Raji (cell line): ENCODE data around the gene LAMA5.
A peak's percentile ranks its signal among the peaks of the same experiment; 100 is the strongest.

Experiments
- POLR2A ChIP-seq: IDR thresholded peaks from 2 replicates; pipeline ENCODE4 v1.6.1; 2011; ENCODE audit warnings: low read depth, low read length, control low read depth; ENCODE audit not compliant: insufficient read depth

The LAMA5 gene

DNA sequence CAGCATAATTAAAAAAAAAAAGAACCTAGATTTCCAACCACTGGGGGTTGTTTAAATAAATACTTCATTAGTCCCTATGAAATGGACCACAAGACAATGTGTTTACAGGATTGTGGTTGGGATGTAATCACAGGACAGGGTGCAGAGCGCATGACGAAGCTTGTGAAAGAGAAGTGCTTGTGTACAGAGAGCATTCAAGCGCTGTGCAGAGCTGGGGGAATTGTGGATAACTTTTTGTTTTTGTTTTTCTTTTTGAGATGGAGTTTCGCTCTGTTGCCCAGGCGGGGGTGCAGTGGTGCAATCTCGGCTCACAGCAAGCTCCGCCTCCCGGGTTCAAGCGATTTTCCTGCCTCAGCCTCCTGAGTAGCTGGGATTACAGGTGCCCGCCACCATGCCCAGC is 22.3 kb downstream of the LAMA5 start:
- TF ChIP-seq POLR2A, result no peak

DNA sequence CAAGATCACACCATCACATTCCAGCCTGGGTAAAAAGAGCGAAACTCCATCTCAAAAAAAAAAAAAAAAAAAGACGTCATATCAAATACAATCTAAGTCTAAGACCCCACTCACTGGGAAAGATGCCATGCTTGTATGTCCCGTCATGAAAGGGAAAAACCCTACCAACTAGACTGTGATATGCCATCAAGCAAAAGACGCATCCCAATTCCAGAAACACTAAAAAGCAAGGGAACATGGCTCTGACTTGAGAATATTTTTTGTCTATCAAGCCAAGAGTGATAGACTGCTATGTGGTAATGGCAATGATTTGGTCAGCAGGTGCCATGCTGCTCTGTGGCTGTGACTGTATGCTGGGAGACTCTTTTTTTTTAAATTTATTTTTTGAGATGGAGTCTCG is 23.0 kb downstream of the LAMA5 start:
- no peak for TF ChIP-seq POLR2A

DNA sequence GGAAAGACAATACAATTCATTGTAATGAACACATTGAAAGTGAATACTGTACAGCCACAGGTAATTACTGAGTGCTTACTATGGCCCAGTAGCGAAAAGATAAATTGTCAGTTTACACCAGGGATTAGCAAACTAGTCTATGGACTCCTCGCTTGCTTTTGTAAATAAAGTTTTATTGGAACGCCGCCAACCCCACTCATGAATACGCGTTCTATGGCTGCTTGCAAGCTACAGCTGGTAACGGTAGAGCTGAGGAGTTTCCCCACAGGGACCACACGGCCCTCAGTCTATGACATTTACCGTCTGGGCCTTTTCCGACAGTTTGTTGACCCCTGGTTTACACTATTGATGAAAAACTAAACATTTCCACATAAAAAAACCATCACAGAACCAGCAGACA is 24.2 kb downstream of the LAMA5 start:
- TF ChIP-seq POLR2A, result no peak

DNA sequence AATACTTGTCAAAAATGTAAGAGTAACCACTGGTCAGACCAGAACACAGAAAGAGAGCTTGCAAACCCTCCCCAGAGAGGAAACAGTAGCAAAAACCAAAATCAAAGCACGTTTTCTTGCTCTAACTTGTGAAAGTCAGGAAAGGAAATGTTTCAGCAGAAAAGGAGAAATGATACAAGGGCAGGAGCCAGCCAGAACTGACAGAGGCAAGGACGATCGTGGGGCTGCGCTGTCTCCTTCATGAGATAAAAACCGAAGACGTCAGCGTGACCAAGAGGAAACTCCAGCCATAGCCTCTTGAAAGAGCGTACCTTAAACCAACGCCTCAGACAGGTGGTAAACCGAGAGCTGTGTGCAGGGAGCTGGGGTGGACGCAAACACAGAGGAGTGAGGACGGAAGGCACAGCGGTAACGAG is 27.5 kb downstream of the LAMA5 start:
- TF ChIP-seq POLR2A, result peak; percentile 37; the same call in 1 of the 2 replicates

DNA sequence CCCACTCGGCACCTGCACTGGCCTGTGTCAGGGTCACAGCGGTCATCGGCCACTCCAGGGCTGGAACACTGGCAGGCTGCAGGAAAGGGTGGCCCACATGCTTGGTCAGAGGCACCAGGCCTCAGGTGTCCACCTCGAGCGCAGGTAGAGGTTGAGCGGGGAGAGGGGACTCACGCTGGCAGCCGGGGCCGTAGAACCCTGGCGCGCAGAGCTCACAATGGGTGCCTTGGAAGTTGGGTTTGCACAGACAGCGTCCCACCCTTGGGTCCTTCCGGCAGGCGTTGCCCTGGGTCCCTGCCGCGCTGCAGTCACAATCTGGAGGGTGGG is 28.9 kb downstream of the LAMA5 start:
- no peak for TF ChIP-seq POLR2A

DNA sequence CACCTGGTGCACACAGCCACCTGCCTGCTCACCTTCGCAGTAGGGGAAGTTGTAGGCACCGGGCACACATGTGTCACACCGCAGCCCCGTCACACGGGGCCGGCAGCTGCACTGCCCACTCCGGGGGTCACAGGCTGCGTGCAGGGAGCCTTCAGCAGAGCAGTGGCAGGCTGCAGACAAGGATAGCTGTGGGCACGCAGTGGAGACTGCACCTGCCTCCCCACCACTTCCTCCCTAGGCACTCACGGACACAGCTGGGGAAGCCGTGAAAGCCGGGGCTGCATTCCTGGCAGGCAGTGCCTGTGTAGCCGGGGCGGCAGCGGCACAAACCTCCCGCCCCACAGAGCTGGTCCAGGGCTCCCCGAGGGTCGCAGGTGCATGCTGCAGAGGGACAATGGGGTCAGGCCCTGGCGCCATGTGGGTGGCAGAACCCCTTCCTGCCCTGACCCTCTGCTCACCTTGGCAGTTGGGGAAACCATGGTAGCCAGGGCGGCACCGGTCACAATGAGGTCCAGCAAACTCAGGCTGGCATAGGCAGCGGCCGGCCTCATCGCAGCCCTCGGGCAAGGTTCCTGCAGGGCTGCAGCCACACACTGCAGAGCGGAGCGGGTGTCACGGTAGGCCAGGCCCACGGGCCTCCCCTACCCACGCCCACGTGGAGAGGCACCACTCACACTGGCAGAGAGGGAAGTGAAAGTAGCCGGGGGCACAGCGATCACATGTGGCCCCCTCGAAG is 29.4 kb downstream of the LAMA5 start:
- no peak for TF ChIP-seq POLR2A

DNA sequence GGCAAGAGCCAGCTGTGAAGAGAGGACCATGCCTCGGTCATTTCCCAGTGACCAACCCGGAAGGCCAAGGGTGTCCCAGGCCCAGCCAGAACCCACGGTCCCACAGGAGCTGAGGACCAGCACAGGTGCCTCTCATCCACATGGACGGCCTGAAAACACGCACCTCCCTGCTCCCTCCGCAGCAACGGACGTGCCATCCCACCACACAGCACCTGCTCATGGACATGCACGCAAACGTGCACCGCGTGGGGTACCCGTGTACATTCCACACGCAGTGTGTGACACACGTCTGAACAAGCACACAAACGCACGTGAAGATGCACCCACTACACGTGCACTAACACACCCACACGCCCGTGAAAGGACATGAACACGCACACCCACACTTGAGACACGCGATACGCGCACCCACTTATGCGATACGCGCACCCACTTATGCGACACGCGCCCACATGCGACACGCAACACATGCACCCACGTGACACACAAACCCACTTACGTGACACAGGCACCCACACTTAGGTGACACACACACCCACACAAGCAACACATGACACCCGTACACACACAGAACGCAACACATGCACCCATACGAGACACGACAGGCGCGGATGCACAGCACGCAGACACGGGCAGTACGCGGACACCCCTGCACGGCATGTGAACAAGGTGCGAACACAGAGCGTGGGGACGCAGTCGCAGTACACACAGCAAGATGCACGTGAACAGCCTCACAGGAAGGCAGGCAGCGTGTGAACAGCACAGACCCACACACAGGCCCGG is 30.1 kb downstream of the LAMA5 start:
- TF ChIP-seq POLR2A, result no peak

DNA sequence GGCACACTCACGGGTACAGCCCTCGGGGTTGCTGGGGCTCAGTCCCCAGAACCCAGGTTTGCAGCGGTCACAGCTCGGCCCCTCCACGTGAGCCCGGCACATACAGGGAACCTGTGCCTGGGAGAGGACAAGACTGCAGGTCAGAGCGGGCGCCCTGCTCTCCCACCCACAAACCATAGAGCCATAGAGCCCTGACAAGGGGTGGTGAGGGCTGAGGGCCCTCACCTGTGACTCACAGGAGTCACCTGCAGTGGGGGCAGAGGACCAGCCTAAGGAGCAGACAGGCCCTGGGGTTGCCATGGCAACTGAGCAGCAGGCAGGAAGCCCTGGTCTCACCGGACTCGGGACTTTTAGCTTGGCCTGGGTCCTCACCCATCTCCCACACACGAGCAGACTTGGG is 30.8 kb downstream of the LAMA5 start:
- TF ChIP-seq POLR2A, result no peak

DNA sequence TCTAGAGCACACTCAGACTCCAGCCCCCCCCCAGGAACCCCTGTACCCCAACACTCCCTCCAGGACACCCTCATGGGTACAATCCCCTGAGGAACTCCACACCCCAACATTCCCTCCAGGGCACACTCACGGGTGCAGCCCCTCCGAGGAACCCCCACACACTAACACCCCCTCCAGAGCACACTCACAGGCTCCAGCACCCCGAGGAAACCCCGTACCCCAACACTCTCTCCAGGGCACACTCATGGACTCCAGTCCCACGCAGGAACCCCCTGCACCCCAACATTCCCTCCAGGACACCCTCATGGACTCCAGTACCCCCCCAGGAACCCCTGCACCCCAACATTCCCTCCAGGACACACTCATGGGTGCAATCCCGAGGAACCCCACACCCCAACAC is 31.6 kb downstream of the LAMA5 start:
- no peak for TF ChIP-seq POLR2A

DNA sequence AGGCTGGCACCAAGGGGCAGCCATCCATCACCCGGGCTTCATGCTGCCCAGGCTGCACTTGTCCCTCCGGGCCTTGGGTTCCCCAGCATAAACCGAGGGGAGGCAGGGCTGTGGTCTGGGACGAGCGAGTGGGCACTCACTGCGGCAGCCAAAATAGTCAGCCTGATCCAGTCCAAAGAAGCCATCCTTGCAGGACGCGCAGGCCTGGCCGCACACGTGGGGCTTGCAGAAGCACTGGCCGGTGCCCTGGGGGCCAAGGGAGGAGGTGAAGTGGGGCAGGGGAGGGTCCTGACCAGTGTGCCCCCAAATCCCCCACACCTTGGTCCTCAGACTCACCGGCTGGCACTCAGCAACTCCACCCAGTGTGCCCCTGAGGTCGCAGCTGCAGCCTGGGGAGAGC is 32.2 kb downstream of the LAMA5 start:
- TF ChIP-seq POLR2A, result no peak

DNA sequence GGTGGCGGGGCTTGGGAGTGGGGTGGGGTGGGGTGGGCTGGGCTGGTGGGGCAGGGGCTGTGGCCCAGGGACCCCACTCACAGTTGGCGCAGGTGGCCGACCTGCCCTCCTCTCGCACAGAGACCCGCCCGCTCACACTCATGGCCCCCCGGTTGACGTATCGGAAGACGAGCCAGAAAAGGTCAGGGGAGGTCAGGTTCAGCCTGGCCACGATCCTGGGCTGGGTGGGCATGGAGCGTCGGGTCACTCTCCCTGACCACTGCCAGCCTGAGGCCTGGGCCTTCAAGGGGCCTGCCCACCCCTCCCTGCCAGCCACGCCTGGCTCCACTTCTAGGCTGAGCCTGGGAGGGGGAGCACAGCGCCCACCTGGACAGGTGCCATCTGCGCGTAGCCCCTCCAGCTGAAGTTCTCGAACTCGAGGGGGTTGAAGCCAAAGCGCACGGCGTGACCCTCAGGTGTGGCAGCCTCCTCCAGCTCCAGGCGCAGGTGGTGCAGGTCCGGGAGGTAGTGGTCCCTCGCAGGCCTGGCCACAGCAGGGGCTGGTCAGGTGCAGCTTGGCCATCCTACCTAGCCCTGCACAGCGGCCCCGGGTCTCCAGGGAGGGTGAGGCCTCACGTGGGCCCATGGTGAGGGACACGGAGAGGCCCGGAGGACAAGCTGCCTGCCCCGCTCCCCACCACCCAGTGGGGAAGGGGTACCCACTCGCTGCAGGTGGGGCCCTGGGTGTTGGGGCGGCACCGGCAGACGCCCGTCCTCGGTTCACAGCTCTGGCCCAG is 33.1 kb downstream of the LAMA5 start:
- TF ChIP-seq POLR2A, result no peak

DNA sequence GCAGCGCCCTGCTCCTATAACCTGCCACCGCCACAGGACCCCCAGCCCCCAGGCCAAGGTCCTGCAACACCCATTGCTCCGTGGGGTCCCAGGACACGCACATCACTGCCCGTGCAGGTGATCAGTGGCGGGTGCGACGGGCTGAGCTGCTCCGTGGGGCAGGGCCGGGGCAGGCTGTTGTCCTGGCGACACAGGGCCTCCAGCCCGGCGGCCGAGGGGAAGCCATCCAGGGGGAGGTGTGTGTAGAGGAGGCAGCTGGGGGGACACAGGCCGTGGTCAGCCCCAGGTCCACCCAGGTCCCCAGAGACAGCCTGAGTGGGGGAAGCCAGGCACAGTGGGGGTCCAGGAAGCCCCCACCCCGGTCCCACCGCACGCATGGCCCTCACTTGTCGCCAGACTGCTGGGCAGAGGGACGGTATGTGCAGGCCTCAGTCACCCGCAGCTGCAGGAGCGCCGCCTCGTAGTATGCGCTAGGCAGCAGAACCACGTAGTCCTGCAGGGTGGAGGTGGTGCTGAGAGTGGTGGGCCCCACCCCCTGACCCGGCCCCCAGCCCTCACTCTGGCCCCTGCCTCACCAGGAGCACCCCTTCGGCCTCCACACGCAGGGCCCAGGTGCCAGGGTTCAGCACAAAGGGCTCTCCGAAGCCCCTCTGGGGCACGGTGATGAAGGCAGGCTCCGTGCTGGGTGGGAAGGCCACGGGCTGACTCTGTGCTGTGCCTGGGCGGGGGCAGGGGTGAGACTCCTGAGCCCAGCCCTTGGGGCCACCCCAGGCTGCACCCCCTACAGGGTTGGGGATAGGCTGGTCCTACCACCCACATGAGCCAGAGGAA is 33.9 kb downstream of the LAMA5 start:
- TF ChIP-seq POLR2A, result no peak

DNA sequence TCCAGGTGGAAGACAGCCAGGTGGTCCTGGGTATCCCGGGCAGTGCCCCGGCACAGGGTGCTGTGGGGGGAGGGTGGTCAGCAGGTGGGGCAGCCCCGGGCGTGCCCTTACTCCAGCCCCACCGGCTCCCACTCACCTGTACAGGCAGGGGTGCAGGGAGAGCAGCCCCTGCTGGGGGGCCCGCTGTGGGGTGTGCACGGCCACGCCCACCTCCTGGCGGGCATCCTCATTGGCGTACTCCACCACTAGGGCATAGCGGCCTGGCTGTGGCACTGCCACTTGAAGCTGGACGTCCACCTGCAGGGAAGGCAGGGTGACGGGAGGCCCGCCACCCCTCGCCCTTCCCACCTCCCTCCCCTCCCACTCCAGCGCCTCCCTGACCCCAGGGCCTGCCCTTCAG is 34.7 kb downstream of the LAMA5 start:
- TF ChIP-seq POLR2A, result no peak

DNA sequence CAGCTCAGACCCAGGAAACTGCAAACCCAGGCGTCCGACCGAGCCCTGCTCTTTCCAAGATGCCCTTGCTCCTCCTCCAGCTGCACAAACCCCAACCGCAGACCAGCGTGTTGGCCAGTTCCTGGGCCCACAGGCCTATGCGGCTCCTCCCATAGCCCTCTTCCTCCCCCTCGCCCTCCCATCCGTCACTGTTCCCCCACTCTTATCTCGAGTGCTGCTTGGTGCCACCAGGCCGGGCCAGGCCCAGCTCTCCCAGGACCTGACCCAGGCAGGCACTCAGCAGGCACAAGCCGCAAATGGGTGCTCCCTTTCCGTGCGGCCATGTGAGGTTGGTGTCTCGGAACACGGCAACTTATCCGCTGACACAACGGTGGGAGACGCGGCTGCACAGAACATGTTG is 35.8 kb downstream of the LAMA5 start:
- no peak for TF ChIP-seq POLR2A
